GM19238 (cell line): ENCODE data around the gene ZNF445.
"Not testable (repeated sequence)": the region's sequence is repeated elsewhere in the genome, so short reads cannot be mapped to it uniquely, and the experiment has no call there.

Experiments used
- DNase-seq: peaks from one replicate; pipeline ENCODE4 v3.0.0; 2011; ENCODE audit warnings: low spot score; ENCODE audit not compliant: insufficient read length

The ZNF445 gene

GRCh38 chr3:44477312-44478030, at the start of gene ZNF445:
ZNF445 (minus strand) TSS chr3:44477670; CDS start chr3:44455549, 22,121 bp downstream.
- peak; percentile 85 for DNase-seq

- no peak for DNase-seq
Measured at GRCh38 chr3:44525060-44525459, 47.6 kb upstream of the ZNF445 start.

- no peak for DNase-seq
Measured at GRCh38 chr3:44522494-44522933, 45.0 kb upstream of the ZNF445 start.

DNA sequence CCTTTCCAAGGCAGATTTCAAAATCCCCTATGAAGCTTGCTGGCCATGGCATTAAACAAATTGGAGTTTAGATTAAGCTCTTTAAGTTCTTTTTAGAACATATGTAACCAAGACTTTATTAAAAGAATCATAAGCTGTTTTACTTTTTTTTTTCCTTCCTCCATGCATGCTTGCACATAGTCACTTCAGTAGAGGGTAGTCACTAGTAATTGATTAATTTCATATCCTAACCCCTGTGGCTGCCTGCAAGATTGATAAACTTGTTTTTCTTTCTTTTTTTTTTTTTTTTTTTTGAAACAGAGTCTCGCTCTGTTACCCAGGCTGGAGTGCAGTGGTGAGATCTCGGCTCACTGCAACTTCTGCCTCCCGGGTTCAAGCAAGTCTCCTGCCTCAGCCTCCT, 44.3 kb upstream of the ZNF445 start:
- no peak for DNase-seq

- no peak for DNase-seq
Measured at GRCh38 chr3:44518782-44519156, 41.3 kb upstream of the ZNF445 start.

DNA sequence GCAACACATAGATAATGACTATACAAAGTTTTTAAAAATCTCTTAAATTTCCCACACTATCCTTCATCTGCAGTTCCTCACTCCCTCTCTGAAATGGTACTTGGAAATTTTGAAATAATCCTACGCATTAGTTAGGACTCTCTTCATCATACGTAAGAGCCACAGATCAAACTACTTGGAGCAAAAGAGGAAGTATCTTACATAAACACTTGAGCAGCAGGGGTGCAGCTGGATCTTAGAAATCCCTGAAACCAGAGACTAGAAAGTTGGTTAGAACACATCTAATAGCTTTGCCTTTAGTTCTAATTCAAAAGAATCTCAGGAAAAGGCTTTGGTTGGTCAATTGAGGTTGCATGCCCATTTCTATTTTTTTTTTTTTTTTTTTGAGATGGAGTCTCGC, 38.8 kb upstream of the ZNF445 start:
- no peak for DNase-seq

DNA sequence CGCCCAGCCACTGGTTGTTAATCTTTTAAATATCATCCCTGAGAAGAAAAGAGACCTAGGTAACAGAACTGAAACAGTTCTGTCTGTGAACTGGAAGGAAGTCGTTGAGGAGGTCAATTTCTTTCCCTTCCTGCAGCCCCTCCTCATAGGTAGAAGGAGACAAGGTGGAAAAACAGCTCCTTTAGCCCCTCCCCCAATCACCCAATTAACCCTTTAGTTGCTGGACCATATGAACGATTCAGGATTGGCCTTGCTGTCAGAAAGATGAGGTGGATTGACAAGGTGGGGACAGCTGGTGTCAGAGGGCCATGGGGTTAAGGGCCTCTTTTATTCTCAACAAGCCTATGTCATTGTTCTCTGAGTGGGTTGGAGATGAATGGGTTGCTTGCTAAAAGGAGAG, 36.0 kb upstream of the ZNF445 start:
- DNase-seq = no peak

DNA sequence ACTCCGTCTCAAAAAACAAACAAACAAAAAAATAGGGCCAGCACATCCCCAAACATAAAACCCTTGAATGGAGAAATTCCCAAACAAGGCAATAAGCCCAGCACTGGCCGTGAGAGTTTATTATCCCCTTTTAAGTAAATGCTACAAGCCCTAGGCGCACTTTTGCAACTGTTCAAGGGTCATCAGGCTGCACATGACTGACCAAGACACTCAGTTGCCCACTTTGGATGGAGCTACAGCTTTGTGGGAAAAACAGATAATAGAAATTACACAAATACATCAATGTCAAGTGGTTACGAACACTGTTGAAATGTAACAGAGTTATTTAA, 33.7 kb upstream of the ZNF445 start:
- no peak for DNase-seq

GRCh38 chr3:44510000-44510368, 32.5 kb upstream of the ZNF445 start:
- peak; percentile 30 for DNase-seq

DNA sequence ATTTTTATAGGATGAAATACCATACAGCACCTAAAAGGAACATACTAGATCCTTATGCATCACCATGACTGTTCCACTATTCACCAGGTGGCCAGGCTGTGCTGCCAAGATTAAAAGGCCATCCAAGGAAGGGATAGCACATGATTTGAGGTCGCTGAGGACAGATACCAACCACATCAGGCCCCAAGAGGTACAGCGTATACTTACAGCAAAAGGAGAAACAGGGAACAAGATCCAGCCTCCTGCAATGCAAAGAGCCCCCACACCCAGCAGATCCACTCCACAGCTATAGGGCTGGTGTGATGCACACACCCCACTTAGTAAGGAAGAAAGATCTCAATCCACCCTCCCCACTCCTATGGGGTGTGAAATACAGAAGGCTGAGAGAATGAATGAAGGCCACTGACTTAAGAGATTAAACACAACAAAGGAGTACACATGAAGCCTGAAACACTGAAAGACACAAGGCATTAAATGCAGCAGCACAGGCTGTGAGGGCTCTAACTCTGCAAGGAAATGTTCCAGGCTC, 32.0 kb upstream of the ZNF445 start:
- no peak for DNase-seq

DNA sequence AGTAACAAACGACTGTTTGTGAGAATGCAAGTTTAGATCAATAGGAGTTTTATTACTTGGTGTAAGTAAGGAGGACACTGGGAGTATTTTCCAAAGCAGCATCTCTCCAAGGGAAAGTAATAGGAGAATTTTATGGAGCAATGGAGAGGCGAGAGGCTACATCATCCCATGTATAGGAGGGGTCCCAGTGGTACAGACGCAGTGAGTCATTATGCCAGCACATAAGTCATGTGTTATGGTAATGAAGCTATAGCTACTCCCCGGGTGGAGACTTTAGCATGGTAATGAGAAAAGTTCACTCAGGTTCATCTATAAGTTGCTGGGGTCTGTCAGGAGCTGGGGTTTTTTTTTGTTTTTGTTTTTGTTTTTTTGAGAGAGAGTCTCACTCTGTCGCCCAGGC, 29.5 kb upstream of the ZNF445 start:
- DNase-seq = no peak

GRCh38 chr3:44506556-44506955, 29.1 kb upstream of the ZNF445 start:
- DNase-seq = no peak

- no peak for DNase-seq
Measured at GRCh38 chr3:44504566-44504965, 27.1 kb upstream of the ZNF445 start.

- not testable (repeated sequence) for DNase-seq
Measured at GRCh38 chr3:44503178-44503577, 25.7 kb upstream of the ZNF445 start.

- DNase-seq = no peak
Measured at GRCh38 chr3:44501971-44502370, 24.5 kb upstream of the ZNF445 start.

- DNase-seq = not testable (repeated sequence)
Measured at GRCh38 chr3:44499899-44500168, 22.4 kb upstream of the ZNF445 start.

DNA sequence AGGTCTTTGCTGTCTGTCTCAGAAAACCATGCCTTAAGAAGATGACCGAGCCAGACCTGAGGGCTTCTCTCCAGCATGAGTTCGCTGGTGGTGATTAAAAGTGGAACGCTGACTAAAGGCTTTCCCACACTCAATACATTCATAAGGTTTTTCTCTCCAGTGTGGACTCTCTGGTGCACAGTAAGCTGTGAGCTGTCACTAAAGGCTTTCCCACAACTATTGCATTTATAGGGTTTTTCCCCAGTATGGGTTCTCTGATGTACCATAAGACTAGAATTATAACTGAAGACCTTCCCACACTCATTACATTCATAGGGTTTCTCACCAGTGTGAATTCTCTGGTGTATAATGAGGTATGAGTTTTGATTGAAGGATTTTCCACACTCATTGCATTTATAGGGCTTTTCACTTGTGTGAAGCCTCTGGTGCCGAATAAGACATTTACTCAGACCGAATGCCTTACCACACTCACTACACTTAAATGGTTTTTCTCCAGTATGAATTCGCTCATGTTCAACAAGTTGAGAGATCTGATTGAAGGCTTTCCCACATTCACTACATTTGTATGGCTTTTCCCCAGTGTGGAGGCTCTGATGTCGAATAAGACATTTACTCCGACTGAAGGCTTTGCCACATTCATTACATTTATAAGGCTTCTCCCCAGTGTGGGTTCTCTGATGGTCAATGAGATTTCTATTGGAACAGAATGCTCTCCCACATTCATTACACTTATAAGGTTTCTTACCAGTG, 21.9 kb upstream of the ZNF445 start:
- no peak for DNase-seq

DNA sequence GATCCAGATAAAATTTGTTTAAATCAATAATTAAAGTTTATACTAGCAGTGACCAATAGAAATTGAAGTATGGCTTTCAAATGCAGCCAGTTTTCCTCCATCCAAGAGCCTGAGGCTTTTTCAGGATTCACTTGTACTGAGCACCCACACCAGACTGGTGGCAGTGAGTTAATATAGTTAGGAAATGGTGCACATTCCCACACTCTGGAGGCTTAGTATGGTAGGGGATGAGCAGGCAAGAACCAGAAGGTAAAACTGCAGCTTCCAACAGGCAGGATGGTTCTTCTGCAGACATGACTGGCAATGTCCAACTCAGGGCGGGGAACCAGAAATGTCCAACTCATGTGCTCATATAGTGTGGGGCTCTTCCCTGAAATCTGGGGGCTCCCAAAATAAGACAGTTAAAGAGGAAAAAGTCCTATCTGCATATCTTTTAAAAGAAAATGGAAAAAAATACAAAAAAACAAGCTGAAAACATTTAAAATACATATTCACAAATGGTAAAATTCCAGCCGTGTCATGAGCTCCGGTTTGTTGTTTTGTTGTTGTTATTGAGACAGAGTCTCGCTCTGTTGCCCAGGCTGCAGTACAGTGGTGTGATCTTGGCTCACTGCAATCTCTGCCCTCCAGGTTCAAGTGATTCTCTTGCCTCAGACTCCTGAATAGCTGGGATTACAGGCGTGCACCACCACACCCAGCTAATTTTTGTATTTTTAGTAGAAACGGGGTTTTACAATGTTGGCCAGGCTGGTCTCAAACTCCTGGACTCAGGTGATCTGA, 18.4 kb upstream of the ZNF445 start:
- DNase-seq = no peak

DNA sequence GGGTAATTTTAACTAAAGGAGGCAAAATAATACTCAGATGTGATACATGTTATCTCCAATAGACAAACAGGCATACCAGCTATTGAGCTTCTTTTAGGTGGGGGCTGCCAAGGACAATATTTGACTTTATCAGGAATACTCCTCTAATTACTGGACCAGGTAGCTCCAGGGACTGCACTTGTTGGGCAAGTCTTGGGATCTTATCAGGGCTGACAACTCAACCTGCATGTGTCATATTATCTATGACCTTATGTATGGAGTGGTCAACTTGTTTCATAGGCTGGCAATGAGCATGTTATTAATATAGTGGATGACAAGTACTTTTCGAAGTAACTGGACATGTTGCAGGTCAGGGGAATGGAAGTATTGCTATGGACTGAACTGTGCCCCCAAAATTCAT, 15.0 kb upstream of the ZNF445 start:
- no peak for DNase-seq

- no peak for DNase-seq
Measured at GRCh38 chr3:44482721-44483120, 5.3 kb upstream of the ZNF445 start.

DNA sequence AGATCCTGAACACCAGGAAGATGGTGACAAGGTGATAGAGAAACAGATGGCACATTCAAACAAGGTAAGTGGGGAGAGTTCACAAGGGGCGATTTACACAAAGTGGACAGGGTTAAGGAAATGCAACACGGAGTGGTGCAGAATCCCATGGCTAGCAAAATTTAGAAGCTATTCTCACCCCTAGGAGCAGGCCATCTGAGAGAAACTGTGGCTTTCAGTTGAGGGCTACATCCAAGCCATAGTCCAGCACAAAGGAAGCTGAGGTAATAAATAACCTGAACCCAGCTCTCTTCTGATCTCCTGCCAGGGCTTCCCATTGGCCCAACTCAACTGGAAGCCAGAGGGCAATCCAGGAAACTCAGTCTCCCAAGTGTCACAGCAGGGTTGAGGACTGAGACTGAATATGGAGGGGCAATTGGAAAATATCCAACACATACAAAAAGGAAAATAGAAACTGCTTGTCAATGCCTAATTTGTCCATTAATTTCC, 1.2 kb upstream of the ZNF445 start:
- DNase-seq = no peak

GRCh38 chr3:44478055-44478468, 592 bp upstream of the ZNF445 start:
- DNase-seq = no peak
